ENCODE data around the gene BMP2K.

The BMP2K gene

DNA sequence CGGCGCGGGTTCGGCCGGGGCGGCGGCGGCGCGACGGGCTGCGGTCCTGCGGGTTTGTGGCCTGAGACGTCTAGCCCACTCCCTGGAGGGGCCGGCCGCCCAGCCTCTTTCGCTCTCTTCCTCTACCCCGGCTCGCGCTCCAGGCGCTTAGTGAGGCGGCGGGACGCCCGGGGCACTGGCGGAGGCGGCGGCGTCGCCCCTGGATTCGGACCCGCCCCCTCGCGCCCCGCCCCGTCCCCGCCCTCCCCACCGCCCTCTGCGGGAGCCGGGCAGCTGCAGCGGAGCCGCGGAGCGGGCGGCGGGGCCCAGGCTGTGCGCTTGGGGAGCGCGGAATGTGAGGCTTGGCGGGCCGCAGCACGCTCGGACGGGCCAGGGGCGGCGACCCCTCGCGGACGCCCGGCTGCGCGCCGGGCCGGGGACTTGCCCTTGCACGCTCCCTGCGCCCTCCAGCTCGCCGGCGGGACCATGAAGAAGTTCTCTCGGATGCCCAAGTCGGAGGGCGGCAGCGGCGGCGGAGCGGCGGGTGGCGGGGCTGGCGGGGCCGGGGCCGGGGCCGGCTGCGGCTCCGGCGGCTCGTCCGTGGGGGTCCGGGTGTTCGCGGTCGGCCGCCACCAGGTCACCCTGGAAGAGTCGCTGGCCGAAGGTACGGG, at the start of gene BMP2K:
Gene BMP2K, plus strand, starts transcription at position 272 of the 650 bp plus-strand sequence. Its CDS starts 194 bp downstream, at position 466.
- no peak for FAIRE-seq
- DNase-seq (ENCODE audit: insufficient read length, low spot score), result peak; percentile 61
- TF ChIP-seq POLR2A (IDR thresholded peaks at IDR 0.05; ENCODE audit: low read depth, low read length), result peak; percentile 71

DNA sequence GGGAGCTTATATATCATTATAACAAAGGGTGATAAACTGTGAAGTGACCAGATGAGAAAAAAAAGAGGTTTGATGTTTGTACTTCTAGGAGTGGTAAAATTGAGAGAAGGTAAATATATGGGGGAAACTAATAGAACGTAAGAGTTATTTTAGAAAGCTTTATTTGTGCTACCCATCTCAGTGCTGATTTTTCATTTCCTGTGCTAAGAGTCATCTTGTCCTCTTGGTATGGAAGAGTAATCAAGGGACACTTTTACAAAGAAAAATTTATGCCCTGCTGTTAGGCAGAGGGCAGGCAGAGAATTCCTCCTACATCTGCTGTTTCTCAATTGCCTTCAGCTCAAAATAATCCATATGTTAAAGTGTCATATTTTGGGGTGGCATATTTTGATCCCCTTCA, 49.6 kb upstream of the BMP2K start:
- DNase-seq (ENCODE audit: insufficient read length, low spot score) (no peak), FAIRE-seq (no peak)
- no peak for TF ChIP-seq POLR2A (IDR thresholded peaks at IDR 0.05; ENCODE audit: low read depth, low read length)

DNA sequence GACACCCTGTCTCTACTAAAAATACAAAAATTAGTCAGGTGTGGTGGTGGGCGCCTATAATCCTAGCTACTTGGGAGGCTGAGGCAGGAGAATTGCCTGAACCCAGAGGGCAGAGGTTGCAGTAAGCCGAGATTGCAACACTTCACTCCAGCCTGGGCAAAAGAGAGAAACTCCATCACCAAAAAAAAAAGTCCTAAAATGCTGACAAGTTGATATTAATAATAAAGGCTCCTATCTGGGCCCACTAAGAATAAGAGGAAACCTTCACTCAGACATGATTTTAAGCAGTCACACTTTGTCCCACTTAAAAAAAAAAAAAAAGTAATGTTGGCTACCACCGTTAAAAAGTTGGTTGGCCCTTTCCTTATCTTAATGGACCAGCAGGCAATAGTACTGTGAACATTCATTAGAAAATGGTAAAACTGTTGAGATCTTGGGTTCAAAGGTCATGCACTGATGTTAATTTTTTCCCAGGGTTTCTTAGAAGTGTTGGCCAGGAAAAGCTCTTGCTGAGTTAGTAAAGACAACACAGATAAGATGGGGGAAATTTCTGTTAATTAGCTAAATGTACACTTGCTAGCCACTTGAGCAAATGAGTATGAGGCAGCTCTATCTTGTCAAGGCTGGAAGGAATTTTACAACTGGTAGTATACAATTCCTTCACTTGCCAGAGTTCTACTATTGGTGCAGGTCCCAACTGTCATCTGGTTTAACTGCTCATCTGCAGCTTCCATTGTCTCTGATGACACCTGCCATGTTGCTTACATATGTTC, 43.6 kb upstream of the BMP2K start:
- no peak for FAIRE-seq
- no peak for DNase-seq (ENCODE audit: insufficient read length, low spot score)
- TF ChIP-seq POLR2A (IDR thresholded peaks at IDR 0.05; ENCODE audit: low read depth, low read length), result no peak

DNA sequence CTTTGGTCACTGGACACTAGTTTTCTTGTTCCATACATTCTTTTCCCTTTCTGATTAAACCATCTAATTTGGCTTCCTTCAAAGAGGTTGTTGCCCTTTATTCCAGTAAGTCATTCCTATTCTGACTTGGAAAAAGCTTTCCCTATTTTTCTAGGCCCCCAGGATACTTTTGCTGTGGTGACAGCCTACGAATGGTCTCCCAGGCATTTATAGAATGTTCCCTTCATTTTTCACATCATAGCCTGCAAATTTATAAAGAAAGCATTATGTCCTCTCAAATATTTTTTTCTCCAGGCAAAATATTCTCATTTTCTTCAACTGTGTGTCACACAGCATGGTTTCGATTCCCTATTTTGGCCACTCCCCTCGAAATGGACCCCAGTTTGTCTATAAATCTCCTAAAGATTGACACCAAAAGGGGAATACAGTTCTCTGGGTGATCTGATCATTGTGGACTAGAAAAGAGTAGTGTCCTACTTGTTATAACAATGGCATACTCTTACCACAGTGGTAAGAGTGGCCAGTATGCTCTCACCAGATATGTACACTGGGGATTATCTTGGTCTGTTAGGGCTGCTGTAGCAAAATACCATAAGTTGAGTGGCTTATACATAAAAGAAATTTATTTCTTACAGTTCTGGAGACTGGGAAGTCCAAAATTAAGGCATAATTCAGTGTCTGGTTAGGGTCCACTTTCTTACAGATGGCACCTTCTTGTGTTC, 41.5 kb upstream of the BMP2K start:
- DNase-seq (ENCODE audit: insufficient read length, low spot score) (no peak), FAIRE-seq (no peak)
- TF ChIP-seq POLR2A (IDR thresholded peaks at IDR 0.05; ENCODE audit: low read depth, low read length), result no peak

DNA sequence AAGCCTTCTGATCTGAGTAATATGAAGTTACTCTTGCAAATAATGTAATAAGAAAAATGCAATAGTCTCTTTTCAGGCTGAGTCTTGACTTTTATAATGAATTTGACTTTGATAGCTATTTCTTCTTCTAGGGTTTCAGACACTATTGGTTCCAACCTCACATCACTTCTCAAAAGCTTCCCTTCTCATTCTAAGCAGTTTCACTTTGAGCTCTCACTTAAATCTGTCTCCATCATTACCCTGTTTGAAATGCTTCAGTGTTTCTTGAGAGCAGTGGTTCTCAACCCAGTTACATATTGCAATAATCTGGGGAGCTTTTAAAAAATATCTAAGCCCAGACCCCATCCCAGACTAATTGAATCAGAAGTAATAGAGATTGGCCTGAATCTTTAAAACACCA, 40.5 kb upstream of the BMP2K start:
- TF ChIP-seq POLR2A (IDR thresholded peaks at IDR 0.05; ENCODE audit: low read depth, low read length), result no peak
- DNase-seq (ENCODE audit: insufficient read length, low spot score) (no peak), FAIRE-seq (no peak)

DNA sequence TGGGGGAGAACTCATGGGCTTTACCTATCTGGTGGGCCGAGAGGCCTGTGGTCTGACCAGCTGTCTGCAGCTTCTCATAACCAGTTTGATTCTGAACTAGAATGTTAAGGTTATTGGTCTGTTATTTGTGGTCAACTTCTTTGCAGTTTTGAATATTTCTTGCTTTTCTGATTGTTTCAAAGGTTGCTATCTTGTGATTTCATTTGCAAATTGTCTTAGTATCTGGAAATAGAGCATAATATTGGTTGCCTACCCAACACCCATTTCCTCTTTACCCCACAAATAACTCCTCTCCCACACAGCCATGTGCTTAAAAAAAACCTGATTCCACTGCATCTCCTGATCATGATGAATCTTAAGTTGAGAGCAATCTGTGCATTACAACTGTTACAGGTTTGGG, 39.1 kb upstream of the BMP2K start:
- FAIRE-seq (no peak), DNase-seq (ENCODE audit: insufficient read length, low spot score) (no peak)
- no peak for TF ChIP-seq POLR2A (IDR thresholded peaks at IDR 0.05; ENCODE audit: low read depth, low read length)

DNA sequence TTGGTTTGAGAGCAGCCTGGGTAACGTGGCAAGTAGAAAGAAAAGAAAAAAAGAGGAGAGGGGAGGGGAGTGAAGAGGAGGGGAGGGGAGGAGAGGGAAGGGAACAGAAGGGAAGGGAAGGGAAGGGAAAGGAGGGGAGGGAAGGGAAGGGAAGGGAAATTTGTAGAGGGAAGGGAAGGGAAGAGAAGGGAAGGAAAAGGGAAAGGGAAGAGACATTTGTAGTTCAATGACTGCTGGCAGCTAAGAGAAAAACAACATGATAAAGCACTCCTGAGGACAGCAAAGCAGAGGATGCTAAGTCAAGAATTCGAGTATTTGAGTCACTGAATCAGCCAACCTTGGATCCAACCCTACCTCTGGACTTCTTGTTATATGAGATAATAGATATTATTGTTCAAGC, 38.2 kb upstream of the BMP2K start:
- TF ChIP-seq POLR2A (IDR thresholded peaks at IDR 0.05; ENCODE audit: low read depth, low read length), result no peak
- FAIRE-seq (no peak), DNase-seq (ENCODE audit: insufficient read length, low spot score) (no peak)

DNA sequence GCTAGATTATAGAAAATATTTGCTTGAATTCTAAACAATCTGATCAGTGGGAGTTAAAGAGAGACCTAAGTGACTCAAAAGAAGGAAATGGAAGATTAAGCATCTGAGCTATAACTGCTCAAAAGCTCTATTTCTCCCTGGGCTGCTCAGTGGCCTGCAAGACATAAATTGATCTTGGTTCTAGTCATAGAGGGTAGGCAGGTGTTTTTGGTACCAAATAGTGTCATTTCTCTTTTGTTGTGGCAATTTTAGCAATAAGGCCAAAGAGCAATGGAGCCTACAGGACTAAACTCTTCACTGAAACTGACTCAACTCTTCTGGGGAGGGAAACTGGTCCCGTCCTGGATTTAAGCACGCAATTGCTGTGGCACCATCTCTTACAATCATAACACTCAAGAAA, 33.9 kb upstream of the BMP2K start:
- no peak for TF ChIP-seq POLR2A (IDR thresholded peaks at IDR 0.05; ENCODE audit: low read depth, low read length)
- DNase-seq (ENCODE audit: insufficient read length, low spot score), result no peak
- no peak for FAIRE-seq

DNA sequence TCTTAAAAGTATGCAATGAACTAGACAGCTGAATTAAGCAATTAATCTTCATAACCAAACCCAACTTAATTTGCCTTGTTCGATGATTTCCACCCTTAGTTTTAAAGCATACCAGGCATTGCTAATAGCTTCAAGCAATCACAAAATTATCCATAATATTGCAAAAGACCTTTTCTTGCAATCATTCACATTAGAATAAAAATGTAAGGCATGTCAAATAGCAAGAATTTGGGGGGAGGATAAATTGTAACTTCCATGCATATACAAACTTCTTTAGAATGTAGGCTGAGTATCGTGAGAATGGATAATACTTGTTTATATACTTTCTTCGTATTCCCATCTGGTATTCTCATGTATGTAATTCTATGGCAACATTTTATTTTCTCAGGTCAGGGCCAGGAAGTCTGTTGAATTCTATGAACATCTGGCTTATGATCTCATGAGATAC, 28.7 kb upstream of the BMP2K start:
- DNase-seq (ENCODE audit: insufficient read length, low spot score), result no peak
- no peak for FAIRE-seq
- no peak for TF ChIP-seq POLR2A (IDR thresholded peaks at IDR 0.05; ENCODE audit: low read depth, low read length)

DNA sequence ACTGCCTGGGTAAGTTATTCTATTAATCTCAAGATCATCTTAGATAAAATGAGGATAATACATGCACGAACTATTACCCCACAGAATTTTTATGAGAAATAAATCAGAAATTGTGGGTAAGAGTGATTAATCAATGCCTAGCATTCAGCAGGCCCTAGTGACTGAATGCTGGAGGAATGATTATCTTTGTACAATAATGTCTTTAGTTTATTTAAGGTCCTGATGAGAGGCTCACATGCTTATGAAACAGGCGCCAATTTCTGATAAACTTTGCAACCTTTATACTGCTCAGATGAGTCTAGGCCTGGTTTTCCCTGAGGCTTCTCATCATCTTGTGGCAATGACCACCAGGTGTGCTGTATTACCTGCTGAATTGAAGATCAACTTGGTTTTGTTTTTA, 27.8 kb upstream of the BMP2K start:
- TF ChIP-seq POLR2A (IDR thresholded peaks at IDR 0.05; ENCODE audit: low read depth, low read length), result no peak
- DNase-seq (ENCODE audit: insufficient read length, low spot score) (no peak), FAIRE-seq (no peak)

DNA sequence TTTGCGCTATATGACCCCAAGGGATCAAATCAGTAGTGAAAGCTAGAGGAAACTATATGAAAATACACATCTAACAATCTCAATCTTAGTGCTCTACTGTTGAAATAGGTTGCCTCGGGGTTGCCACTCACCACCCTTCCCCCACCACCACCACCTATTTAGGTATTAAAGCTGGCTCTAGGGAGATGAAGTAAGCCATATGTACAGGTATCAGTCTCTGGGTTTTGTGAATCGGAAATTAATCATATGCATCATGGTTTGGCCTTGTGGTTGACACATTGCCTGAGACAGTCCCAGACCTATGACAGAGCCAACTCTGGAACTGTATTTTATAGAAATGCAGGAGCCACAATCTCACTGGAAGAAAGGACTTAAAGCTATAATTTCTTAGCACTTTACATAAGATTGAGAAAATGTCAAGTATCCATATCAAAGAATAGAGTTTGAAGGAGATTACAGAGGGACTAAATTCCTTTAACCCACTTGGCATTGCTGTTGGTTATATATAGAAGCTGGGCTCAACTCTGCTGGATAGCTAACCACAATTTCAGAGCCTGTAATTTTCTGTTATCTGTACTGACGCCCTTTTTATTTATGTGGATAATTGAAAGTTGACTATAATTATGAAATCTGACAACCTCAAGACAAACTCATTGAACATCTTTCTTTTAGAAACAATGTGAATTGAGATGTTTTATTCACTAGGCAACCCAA, 26.7 kb upstream of the BMP2K start:
- DNase-seq (ENCODE audit: insufficient read length, low spot score) (no peak), FAIRE-seq (no peak)
- TF ChIP-seq POLR2A (IDR thresholded peaks at IDR 0.05; ENCODE audit: low read depth, low read length), result no peak

DNA sequence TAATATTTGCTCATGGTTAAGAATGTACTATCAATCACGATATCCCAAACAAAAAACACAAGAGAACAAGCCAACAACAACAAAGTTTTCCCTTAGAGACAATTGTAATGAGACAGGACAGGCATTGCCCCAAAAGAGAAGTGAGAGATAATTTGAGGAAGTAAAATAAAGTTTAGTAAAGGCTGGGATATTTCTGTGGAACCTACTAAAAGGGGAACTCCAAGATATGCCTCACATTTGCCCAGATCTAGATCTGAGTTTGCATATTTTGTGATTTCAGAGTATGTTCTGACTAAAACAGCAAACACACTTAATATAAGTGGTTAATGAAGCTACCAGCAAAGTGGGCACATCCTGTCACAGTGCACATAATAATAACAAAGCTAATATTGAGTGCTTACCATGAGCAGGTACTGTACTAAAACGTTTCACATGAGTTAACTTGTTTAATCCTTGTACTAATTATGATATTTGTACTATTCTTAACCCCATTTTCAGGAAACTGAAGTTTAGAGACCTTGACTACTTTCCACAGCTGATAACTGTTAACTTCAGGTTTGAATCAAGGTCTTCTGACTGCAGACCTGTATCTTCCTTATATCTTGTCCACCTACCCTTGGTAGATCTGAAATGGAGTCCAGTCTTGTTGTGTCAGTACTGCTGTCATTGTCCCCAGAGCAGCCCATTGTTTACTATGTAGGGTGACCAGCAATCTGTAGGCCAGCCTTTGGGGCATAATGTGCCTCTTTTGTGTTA, 26.0 kb upstream of the BMP2K start:
- no peak for FAIRE-seq
- DNase-seq (ENCODE audit: insufficient read length, low spot score), result no peak
- TF ChIP-seq POLR2A (IDR thresholded peaks at IDR 0.05; ENCODE audit: low read depth, low read length), result no peak

DNA sequence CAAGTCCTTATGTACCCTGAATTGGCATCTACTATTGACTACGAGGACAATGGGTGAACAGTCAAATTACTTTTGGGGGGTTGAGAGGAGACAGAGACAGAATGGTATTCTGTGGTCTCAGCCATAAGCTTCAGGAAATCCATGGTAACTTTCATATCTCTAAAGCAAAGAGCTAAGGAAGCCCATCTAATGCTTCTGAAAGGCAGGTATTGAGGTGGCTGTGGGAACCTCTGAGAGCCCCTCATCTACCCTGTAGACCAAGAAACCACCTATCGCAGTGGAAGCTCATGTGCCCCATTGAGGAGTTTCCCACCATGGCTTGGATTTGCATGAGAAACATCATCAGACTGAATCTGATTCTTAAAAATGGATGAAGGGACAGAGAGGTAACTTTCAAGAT, 23.1 kb upstream of the BMP2K start:
- no peak for TF ChIP-seq POLR2A (IDR thresholded peaks at IDR 0.05; ENCODE audit: low read depth, low read length)
- FAIRE-seq, result no peak

More for the DNA sequence above, 23.1 kb upstream of the BMP2K start:
- DNase-seq (ENCODE audit: insufficient read length, low spot score), result no peak

Measured in H54 (cell line).